GM21360 (cell line): ENCODE results near the gene MRPL9.
"Not testable (repeated sequence)": the region's sequence is repeated elsewhere in the genome, so short reads cannot be mapped to it uniquely, and the experiment has no call there.

Experiments
- ATAC-seq: cut with Tn5 transposase; IDR thresholded peaks from one replicate; pipeline ENCODE4 v1.9.1; 2021; ENCODE audit warnings: mild to moderate bottlenecking, moderate library complexity; ENCODE audit not compliant: unreplicated experiment

Gene MRPL9

DNA sequence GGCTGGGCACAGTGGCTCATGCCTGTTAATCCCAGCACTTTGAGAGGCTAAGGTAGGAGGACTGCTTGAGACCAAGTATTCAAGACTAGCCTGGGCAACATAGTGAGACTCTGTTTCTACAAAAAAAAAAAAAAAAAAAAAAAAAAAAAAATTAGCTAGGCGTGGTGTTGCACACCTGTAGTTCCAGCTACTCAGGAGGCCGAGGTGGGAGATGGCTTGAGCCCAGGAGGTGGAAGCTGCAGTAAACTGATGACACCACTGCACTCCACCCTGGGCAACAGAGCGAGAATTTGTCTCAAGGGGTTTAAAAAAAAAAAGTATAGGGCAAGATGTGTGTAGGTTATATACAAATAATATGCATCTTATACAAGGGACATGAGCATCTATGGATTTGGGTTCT, 24.4 kb upstream of the MRPL9 start:
- ATAC-seq, result no peak

- ATAC-seq, result no peak
These were observed 20.5 kb upstream of the MRPL9 start for GRCh38 chr1:151783796-151784195.

DNA sequence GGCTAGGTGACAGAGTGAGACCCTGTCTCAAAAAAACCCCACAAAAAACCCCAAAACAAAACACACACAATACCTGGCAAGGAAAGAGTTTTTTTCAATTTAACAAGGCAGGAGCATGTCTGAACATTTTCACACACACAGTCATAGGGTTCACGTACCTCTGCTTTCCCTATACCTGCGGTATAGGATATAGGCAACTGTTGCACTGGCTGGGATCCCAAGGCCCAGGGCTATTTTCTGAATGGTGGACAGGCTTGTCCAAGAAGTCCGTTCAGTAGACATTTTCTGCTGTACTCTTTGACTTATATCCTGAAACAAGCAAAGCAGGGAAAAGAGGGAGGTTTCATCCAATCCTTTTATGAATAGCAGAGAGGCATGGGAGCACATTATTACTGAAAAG, 19.4 kb upstream of the MRPL9 start:
- ATAC-seq, result no peak

GRCh38 chr1:151782026-151782425, 18.7 kb upstream of the MRPL9 start:
- ATAC-seq, result not testable (repeated sequence)

GRCh38 chr1:151780736-151781135, 17.4 kb upstream of the MRPL9 start:
- ATAC-seq, result not testable (repeated sequence)

- no peak for ATAC-seq
These were observed 16.6 kb upstream of the MRPL9 start for GRCh38 chr1:151779852-151780251.

DNA sequence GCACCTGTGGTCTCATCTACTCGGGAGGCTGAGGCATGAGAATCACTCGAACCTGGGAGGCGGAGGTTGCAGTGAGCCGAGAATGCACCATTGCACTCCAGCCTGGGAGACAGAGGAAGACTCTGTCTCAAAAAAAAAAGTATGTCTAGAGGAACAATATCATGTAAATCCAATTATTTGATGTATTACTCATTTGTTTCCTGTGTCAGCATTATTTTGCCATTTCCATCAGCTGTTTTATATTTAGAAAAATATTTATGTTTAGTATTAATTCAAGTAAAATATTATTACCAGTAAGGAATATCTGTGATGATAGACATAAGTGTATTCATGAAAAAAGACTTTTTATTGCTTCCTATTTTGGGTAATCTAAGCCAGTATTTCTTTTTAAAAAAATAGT, 14.0 kb upstream of the MRPL9 start:
- no peak for ATAC-seq

DNA sequence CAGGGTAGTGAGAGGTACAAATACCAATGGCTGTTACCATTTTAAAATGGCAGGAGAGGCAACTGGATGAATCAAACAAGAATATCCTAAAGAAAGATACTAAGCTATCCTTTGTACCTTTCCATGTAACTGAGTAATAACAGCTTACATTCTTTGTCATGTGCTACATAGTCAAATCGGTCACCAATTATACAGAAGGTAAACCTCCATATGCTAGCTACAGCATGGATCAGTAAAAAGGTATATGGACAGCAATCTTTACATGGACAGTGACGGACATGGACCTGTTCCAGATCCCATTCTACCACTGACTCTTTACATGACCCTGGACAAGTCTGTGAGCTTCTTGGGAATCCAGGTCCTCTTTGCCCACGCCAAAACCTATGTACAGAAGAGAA, 13.4 kb upstream of the MRPL9 start:
- no peak for ATAC-seq

DNA sequence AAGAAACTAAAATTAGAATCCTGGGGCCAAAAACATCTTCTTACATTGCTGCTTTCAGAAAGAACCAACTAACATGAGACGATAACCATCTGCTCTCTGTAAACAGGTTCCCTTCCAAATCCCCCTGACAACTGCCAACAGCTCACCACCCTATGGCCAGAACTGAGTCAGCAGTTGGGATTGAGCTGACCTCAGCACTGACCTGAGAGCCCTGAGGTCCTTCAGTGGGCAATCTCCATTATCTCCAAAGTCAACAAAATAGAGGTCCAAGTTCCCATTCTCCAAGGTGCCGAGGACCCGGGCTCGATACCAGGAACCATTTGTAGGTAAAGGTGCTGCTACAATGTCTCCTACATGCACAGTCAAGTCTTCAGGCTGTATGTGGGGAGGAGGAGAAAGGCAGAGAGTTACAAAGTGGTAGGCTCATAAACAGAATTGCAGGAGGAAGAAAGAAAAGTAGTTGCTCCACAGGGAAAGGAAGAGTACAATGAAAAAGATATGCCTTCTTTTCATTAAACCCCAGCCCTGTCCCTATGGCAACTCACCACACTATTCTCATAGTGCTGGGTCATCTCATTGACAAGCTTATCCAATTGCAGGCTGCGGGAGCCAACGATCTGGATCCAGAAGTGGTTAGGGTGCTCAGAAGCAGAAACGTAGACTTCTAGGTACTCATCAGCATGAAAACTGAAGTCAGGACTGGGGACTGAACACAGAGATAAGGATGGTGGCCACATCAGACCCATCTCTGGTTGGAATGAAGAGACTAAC, 12.8 kb upstream of the MRPL9 start:
- ATAC-seq, result no peak

DNA sequence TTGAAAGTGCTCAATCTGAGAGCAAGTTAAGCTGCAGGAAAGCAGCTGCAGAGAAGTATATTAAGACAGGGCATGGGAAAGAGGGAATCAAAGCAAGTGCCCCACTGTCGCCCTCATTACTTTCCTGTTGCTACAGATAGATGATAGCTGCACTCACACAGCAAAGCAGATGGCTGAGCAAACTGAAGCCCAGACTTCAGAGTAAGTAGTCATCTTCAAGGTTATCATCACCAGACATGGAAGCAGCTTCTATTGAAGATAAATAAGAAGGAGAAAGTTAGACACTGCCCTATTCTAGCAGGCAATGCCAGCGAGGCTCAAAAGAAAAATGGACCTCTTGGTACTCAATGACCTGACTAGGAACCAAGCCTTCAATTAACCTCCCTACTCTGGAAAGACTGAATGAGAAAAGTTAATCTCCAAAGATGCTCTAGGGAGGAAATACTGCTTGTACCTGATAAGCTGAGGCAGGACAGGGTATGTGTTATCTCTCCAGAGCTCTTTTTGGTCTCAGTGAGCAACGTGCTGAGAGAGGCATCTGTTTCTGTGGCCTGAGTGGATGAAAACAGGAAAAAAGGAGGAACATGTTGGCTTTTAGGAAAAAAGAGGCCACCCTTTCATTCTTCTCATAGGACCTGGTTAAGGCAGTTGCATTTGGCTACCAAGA, 11.1 kb upstream of the MRPL9 start:
- no peak for ATAC-seq

DNA sequence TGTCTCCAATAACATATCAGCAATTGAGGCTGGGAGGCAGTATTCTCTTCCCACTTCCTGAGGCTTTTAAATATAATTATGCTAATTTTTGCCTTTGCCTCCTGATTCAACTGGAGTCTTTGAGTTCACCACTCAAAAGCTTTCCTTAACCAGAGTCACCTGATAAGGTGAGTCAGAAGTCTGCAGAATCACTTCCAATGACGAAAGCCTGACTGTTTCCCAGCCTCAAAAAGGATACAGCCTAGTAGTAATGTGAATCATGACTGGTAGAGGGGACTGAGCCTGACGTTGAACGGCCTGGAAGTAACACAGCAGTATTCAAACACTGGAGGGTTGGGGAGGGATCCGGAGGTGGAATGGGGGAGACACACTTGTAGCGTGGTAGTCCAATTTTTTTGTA, 10.4 kb upstream of the MRPL9 start:
- no peak for ATAC-seq

- not testable (repeated sequence) for ATAC-seq
These were observed 6.0 kb upstream of the MRPL9 start for GRCh38 chr1:151769270-151769669.

DNA sequence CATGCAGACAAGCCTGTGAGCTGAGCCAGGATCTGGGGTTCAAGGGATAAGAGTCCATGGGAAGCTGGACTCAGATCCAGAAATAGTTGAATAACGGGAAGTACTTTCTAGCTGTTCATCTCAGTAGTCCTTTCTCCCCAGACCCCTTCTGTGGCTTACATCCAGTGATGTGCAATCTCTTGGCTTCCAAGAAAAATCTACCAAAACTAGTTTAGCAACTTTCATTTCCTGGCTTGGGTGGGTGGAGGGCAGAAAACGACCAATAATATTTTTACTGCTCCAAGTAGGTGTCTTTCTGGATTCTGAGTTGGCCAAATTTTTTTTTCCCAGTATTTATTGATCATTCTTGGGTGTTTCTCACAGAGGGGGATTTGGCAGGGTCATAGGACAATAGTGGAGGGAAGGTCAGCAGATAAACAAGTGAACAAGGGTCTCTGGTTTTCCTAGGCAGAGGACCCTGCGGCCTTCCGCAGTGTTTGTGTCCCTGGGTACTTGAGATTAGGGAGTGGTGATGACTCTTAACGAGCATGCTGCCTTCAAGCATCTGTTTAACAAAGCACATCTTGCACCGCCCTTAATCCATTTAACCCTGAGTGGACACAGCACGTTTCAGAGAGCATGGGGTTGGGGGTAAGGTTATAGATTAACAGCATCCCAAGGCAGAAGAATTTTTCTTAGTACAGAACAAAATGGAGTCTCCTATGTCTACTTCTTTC, 5.2 kb upstream of the MRPL9 start:
- not testable (repeated sequence) for ATAC-seq

- no peak for ATAC-seq
These were observed 694 bp upstream of the MRPL9 start for GRCh38 chr1:151763990-151764389.

- no peak for ATAC-seq
These were observed 2.5 kb downstream of the MRPL9 start for GRCh38 chr1:151760597-151761385.

GRCh38 chr1:151759241-151759640, 4.1 kb downstream of the MRPL9 start:
- no peak for ATAC-seq

- ATAC-seq, result no peak
These were observed 7.0 kb downstream of the MRPL9 start for GRCh38 chr1:151756291-151756690.

DNA sequence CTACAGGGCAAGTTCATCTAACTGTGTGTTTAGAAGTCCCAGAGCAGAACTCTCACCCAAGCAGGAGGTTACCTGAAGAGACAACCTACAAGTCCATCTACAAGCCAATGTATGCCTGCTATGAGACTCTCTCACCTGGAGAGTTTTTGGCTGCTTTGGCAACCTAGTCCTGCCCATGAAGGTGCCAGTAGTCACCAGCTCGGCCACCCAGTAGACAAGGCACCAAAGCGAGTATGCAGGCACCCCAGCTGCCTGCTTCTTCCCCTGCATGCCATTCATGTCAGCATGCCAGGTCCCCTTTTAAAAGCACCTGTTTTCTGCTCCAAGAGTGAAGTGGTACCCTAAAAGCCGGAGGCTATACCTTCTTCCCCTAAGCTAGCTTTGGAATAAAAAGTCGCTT, 21.8 kb downstream of the MRPL9 start:
- no peak for ATAC-seq

DNA sequence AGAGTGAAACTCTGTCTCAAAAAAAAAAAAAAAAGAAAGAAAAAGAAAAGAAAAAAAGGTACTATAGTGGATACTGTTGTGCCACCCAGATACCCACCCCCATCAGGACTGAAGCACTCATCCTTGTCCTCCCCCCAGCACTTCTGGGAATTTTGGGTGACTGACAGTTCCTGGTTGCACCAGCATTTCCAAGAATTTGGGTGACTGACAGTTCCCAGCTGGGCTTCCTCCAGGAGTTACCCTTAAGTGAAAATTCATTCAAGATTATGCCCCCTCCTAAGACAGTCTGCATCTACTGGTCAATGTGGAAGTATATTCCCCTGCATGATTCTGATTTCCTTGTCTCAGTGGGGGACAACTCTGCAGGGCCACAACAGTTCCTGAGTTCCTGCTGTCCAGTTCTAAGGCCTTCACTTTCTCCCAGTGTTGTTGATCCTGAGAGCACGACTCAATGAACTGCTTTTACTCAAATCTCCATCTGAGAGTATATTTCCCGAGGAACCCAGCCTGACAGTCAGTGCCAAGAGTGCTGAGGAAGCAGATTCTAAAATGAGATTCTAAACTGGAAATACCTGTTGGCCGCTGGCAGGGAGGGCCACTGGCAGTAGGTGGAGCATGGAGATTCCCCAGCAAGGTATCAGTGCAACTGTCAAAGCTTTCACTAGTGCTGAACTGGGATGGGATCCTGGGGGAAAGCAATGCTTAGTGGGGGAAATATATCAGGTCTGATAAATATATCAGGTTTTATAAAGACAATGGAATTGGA, 23.5 kb downstream of the MRPL9 start:
- ATAC-seq, result no peak

DNA sequence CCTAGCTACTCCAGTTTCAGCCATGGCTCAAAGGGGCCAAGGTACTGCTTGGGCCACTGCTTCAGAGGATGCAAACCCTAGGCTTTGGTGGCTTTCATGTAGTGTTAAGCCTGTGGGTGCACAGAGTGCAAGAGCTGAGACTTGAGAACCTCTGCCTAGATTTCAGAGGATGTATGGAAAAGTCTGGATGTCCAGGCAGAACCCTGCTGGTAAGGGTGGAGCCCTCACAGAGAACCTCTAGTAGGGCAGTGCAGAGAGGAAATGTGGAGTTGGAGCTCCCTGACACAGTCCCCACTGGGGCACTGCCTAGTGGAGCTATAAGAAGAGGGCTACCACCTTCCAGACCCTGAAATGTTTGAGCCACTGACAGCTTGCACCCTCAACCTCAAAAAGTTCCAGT, 25.8 kb downstream of the MRPL9 start:
- no peak for ATAC-seq
